NCI-H2227 (cell line): ENCODE results near the gene OLFM2.
"Not testable (repeated sequence)": the region's sequence is repeated elsewhere in the genome, so short reads cannot be mapped to it uniquely, and the experiment has no call there.

ENCODE experiments used
- DNase-seq: peaks from one replicate; lab custom pipeline; 2025; ENCODE audit not compliant: unreplicated experiment; lab: John Stamatoyannopoulos, UW

OLFM2 gene

DNA sequence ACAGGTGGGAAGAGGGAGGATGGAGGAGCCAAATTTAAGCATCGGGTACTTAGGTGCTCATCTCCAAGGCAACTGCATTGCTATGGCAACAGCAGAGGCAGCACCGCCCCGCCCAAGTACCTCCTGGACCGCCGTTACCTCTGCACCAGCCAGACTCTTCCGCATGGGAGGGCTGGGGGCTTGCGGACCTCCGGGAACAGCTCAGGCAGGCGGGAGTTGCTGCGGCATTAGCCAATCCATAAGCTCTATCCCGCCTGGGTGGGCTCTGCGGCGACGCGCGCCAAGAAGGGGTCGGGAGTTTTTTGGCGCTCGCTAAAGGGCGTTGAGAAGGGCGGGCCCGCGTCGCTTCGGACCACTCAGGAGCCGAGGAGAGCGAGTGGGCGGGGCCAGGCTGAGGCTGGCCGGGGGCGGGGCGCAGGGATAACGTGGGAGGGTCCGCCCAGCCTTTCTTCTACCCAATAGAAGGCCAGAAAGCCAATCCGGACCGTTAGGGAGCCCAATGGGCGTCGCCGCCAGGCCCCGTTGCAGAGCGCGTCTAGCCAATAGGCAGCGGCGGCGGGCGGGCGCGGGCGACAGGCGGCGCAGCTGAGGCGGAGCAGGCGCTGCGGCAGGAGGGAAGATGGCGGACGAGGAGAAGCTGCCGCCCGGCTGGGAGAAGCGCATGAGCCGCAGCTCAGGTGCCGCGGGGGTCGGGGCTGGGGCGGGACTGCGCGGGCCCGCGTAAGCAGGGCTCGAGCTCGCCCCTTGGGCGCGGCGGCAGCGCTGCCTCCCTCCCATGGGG lies 101.4 kb downstream of the OLFM2 start, which contains the start of gene PIN1:
Gene PIN1 (plus strand): TSS at position 593 of the 781 bp plus-strand sequence. CDS start 27 bp downstream, at position 620.
- peak; percentile 98 for DNase-seq

GRCh38 chr19:9834307-9834725 lies 102.0 kb downstream of the OLFM2 start:
- no peak for DNase-seq

DNA sequence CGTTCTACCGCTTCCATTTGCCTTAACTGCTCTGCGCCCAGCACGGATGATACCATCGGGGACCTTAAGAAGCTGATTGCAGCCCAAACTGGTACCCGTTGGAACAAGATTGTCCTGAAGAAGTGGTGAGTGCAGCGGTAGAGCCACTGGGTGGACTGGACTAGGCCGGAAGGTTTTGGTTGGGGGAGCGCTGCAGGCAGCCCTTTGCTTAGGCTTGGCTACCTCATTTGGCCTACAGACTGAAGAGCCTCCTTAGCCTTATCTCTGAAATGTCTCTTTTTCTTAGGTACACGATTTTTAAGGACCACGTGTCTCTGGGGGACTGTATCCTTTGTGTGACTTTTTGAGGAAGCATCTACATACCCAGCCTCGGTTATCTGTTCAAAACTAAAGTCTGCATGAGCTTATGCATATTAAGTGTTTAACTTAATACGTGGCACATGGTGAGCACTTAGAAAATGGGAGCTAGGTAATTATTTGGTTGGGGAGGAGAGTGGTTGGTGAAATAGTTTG lies 107.7 kb downstream of the OLFM2 start:
- no peak for DNase-seq

DNA sequence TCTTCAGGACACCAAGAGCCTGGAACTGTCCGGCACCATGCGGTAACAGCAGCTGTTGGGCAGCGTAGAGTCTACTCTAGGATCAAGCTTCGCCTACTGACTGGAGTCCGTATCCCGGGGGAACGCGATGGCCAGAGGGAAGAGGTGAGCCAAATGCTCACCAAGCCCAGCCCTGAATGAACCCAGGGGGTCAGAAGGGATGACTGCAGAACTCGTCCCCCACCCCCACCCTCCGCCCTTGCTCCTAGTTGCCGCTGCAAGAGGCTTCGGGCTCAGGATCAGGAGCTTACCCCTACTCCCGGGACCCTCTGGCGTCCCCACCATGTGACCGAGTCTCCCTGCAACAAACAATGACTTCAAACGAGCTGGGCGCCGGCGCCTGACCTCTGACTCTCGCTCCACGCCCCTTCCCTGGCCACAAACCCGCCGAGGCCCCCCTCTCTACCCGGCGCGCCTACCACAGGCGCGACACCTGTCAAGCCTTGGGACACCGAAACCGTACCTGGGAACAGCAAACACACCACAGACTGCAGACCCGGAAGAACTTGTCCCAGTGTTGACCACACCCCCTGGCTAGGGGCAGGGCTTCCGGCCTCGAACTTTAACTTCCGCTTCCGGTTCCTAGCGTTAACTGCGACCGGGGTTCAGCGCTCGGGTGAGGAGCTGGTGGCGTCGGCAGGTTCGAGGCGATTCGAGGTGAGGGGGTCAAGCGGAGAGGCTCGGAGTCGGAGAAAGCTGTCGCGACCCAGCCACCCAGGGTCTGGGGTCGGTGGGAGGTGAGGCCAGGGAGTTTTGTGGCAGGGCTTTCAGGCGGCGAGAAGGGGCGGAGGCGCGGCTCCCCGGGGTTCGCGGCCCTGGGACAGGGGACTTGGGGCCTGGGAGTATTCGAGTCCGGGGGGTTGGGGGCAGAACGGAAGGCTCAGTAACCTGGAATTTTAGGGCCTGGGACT lies 108.8 kb downstream of the OLFM2 start, which contains the start of gene UBL5:
Gene UBL5 (plus strand): TSS at position 630 of the 950 bp plus-strand sequence. CDS start 420 bp downstream, outside the sequence.
- DNase-seq = peak; percentile 88

DNA sequence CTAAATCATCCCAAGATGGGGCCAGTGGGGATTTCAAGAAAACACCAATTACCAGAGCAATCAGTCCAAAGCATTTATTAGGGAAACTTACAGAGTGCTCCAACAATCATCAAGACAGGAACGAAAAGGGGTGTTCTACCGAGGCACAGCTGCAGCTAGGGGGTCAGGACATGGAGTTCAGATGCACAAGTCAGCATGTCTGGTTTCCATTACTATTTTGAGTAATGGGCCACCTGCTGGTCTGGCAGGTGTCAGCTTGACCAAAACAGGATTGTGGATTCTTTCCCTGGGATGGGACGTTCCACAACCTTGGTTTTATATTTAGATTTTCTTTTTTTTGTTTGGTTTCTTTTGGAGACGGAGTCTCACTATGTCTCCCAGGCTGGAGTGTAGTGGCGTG lies 112.5 kb downstream of the OLFM2 start:
- DNase-seq = no peak

DNA sequence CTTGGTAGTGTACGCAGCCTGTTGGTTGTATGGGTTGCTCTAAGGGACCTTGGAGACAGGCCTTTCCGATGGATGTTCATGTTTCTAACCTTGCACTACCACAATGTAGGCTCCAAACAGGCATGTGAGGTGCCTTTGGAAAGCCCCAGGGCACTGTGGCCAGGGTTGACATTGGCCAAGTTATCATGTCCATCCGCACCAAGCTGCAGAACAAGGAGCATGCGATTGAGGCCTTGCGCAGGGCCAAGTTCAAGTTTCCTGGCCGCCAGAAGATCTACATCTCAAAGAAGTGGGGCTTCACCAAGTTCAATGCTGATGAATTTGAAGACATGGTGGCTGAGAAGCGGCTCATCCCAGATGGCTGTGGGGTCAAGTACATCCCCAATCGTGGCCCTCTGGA lies 116.3 kb downstream of the OLFM2 start:
- DNase-seq = not testable (repeated sequence)

DNA sequence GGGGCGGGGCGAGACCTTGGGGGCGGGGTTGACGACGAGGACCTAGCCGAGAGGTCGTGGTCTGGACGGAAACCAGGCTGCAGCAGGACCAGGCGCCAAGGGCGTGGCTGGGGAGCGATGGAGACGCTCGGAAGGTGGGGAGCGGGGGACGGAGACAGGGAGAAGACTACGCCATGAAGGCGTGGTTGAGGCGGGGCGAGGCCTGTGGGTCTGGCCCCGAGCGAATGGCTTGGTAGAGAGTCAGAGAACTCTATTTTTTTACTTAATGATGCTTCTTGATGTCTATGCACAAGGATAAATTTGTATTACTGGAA lies 116.8 kb downstream of the OLFM2 start:
- no peak for DNase-seq

GRCh38 chr19:9818734-9819595 lies 117.3 kb downstream of the OLFM2 start, which contains the start of gene FBXL12:
FBXL12 (minus strand) TSS chr19:9819079; CDS start chr19:9818813, 266 bp downstream.
- peak; percentile 99 for DNase-seq

DNA sequence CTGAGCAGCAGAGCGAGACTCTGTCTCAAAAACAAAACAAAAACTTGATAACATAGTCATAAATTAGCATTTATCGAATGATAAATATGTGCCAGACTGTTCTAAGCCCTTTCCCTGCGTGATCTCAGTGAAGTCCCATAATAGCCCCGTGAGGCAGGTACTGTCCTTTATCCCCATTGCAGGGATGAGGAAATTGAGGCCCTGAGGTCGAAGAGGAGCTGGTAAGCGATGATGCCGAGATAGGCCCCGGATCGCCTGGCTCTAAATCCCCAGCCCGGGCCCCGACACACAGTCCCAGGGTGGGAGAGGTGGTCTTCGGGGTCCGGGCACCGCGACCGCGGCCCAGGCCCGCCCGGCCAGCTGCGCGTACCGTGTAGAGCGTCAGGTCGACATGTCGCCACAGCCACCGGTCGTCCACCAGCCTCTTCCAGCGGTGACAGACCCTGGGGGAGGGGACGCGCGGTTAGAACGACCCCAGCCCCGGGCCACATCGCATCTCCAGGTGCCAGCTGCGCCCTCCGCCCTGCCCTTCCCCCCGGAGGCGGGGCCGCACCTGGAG lies 118.1 kb downstream of the OLFM2 start:
- no peak for DNase-seq

DNA sequence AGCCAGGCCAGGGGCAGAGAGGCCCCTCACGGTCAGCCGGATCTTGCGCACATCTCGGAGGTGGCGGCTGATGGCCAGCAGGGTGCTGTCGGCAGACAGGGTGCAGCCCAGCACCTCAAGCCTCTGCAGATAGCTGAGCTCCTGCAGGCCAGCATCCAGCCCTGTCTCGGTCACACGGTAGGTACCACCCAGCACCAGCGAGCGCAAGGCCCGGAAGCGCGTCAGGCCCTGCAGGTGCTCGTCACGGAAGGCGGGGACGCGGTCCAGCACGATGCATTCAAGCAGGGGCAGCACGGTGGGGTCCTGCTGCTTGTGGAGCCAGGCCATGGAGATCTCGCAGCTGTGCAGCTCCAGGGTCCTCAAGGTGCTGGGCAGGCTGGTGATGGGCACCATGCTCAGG lies 125.2 kb downstream of the OLFM2 start:
- no peak for DNase-seq

DNA sequence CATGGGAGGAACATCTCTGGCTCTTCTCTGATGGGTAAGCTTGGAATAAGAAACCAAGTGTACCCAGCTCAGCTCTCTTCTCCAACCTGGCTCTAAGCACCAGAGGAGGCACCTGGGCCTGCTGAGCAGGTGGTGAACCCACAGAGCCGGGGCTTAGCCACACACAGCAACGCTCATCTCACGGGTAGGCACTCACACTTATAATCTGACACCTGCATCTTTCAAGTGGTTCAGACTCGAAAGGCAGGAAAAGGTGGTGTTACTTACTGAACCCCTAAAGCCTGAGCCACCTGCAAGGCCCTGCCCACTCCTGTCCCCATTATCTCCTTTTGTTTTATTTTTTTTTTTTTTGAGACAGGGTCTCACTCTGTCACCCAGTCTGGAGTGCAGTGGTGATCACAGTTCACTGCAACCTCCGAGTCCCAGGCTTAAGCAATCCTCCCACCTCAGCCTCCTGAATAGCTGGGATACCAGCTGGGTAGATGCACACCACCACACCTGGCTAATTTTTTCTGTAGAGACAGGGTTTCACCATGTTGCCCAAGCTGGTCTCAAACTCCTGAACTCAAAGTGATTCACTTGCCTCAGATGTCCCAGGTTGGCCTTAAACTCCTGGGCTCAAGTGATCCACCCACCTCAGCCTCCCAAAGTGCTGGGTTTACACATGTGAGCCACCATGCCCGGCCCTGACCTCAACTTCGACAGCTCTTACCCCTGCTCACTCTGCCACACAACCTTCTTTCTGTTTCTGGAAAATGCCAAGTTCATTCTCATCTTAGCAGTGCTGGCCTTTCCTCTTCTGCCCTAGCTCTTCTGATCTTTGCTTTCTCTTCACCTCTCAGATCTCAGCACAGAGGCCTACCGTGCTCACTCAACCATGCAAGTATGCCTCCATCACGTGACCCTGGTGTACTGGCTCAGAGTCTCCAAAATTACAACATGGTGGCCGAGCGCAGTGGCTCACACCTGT lies 127.2 kb downstream of the OLFM2 start:
- no peak for DNase-seq

DNA sequence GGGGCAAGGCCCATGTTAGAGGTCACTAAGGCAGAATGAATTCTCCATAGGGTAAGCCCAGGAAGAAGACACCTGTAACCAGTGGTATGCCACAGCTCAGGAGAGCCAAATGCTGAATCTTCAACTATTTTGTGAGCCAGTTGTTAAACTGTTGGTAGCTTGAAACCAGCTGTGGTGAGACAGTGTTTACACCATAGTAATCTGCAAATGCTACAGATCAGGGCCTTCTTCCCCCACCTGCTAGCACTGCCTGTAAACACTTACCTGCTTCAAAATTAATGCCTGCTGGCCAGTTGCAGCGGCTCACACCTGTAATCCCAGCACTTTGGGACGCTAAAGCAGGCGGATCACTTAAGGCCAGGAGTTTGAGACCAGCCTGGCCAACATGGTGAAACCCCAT lies 129.5 kb downstream of the OLFM2 start:
- DNase-seq = no peak
